ENCODE data around the gene FHL5.
"Not testable (repeated sequence)": the region's sequence is repeated elsewhere in the genome, so short reads cannot be mapped to it uniquely, and the experiment has no call there.

Gene FHL5

GRCh38 chr6:96562886-96563285 is at the start of gene FHL5:
TSS of gene FHL5 (plus strand) at chr6:96563128. CDS start at chr6:96603614, 40,486 bp downstream.
- no peak for DNase-seq (ENCODE audit: low read depth in 1 of 2, low spot score in 1 of 2)

- no peak for DNase-seq (ENCODE audit: low read depth in 1 of 2, low spot score in 1 of 2)
Measured at GRCh38 chr6:96520171-96521115, 42.5 kb upstream of the FHL5 start.

GRCh38 chr6:96521306-96521643 is 41.7 kb upstream of the FHL5 start:
- no peak for DNase-seq (ENCODE audit: low read depth in 1 of 2, low spot score in 1 of 2)

GRCh38 chr6:96521644-96522464 is 41.1 kb upstream of the FHL5 start, which contains the start of gene UFL1:
TSS of gene UFL1 (plus strand) at chr6:96521806. CDS start at chr6:96521874, 68 bp downstream.
- peak; percentile 89 to 90 for DNase-seq (ENCODE audit: low read depth in 1 of 2, low spot score in 1 of 2)

- no peak for DNase-seq (ENCODE audit: low read depth in 1 of 2, low spot score in 1 of 2)
Measured at GRCh38 chr6:96522465-96523009, 40.4 kb upstream of the FHL5 start.

GRCh38 chr6:96528193-96528592 is 34.7 kb upstream of the FHL5 start:
- DNase-seq (ENCODE audit: low read depth in 1 of 2, low spot score in 1 of 2) = no peak

GRCh38 chr6:96532399-96532798 is 30.5 kb upstream of the FHL5 start:
- DNase-seq (ENCODE audit: low read depth in 1 of 2, low spot score in 1 of 2) = no peak

- DNase-seq (ENCODE audit: low read depth in 1 of 2, low spot score in 1 of 2) = no peak
Measured at GRCh38 chr6:96537726-96538125, 25.2 kb upstream of the FHL5 start.

- DNase-seq (ENCODE audit: low read depth in 1 of 2, low spot score in 1 of 2) = no peak
Measured at GRCh38 chr6:96542702-96543101, 20.2 kb upstream of the FHL5 start.

GRCh38 chr6:96545882-96546281 is 17.0 kb upstream of the FHL5 start:
- no peak for DNase-seq (ENCODE audit: low read depth in 1 of 2, low spot score in 1 of 2)

- no peak for DNase-seq (ENCODE audit: low read depth in 1 of 2, low spot score in 1 of 2)
Measured at GRCh38 chr6:96547654-96548053, 15.3 kb upstream of the FHL5 start.

GRCh38 chr6:96554558-96554957 is 8.4 kb upstream of the FHL5 start:
- no peak for DNase-seq (ENCODE audit: low read depth in 1 of 2, low spot score in 1 of 2)

GRCh38 chr6:96559740-96560139 is 3.2 kb upstream of the FHL5 start:
- not testable (repeated sequence) for DNase-seq (ENCODE audit: low read depth in 1 of 2, low spot score in 1 of 2)

GRCh38 chr6:96563853-96564252 is 925 bp downstream of the FHL5 start:
- DNase-seq (ENCODE audit: low read depth in 1 of 2, low spot score in 1 of 2) = no peak

GRCh38 chr6:96570053-96570452 is 7.1 kb downstream of the FHL5 start:
- DNase-seq (ENCODE audit: low read depth in 1 of 2, low spot score in 1 of 2) = no peak

- no peak for DNase-seq (ENCODE audit: low read depth in 1 of 2, low spot score in 1 of 2)
Measured at GRCh38 chr6:96571551-96571950, 8.6 kb downstream of the FHL5 start.

- no peak for DNase-seq (ENCODE audit: low read depth in 1 of 2, low spot score in 1 of 2)
Measured at GRCh38 chr6:96575359-96575758, 12.4 kb downstream of the FHL5 start.

GRCh38 chr6:96576221-96576620 is 13.3 kb downstream of the FHL5 start:
- DNase-seq (ENCODE audit: low read depth in 1 of 2, low spot score in 1 of 2) = no peak

- DNase-seq (ENCODE audit: low read depth in 1 of 2, low spot score in 1 of 2) = no peak
Measured at GRCh38 chr6:96582021-96582420, 19.1 kb downstream of the FHL5 start.

GRCh38 chr6:96582436-96582835 is 19.5 kb downstream of the FHL5 start:
- DNase-seq (ENCODE audit: low read depth in 1 of 2, low spot score in 1 of 2) = no peak

- no peak for DNase-seq (ENCODE audit: low read depth in 1 of 2, low spot score in 1 of 2)
Measured at GRCh38 chr6:96604420-96604819, 41.5 kb downstream of the FHL5 start.

- no peak for DNase-seq (ENCODE audit: low read depth in 1 of 2, low spot score in 1 of 2)
Measured at GRCh38 chr6:96608074-96608473, 45.1 kb downstream of the FHL5 start.

Data from activated T-helper 1 cell treated with anti-CD3 and anti-CD28 coated beads, Interleukin-2, amount 50 U/mL, for 16 hours (primary cell).